Upper lobe of left lung (tissue), 6 donors: ENCODE results near the gene MICA. TPM values are rescaled to one million over a fixed set of nuclear protein-coding genes. Genes with fewer than 3 reads are reported as not detected.

Source experiments
- ATAC-seq, 2 donors: fragments of 200-7000 bp; cut with Tn5 transposase; one replicate each; pipeline ENCODE4 v1.9.1; 2022; ENCODE audit warnings: mild to moderate bottlenecking in 2 of 2, moderate library complexity in 2 of 2; ENCODE audit not compliant: low FRiP score in 2 of 2
- DNase-seq, 2 donors: peaks; one replicate each; pipeline ENCODE4 v3.0.0-alpha.2; 2019 to 2020
- H3K27ac ChIP-seq, 4 donors: fragments of 200-600 bp; sonication (generic); one replicate each; pipeline ENCODE4 v1.5.1; 2016 to 2019
- H3K27me3 ChIP-seq, 4 donors: fragments of 200-600 bp; sonication (generic); one replicate each; pipeline ENCODE4 v1.5.1; 2017 to 2019
- H3K36me3 ChIP-seq, 4 donors: fragments of 200-600 bp; sonication (generic); one replicate each; pipeline ENCODE4 v1.5.1; 2016 to 2019
- H3K4me1 ChIP-seq, 4 donors: fragments of 200-600 bp; sonication (generic); one replicate each; pipeline ENCODE4 v1.5.1; 2018 to 2019
- H3K4me3 ChIP-seq, 4 donors: fragments of 200-600 bp; sonication (generic); one replicate each; pipeline ENCODE4 v1.5.1; 2017 to 2019; ENCODE audit warnings: mild to moderate bottlenecking in 2 of 4, moderate library complexity in 1 of 4
- H3K9me3 ChIP-seq, 4 donors: fragments of 200-600 bp; sonication (generic); one replicate each; pipeline ENCODE4 v1.5.1; 2018 to 2019
- CTCF ChIP-seq, 6 experiments: fragments of 450-650 bp in 4 of 6; fragments of 200-600 bp in 2 of 6; sonication (generic) in 2 of 6; IDR thresholded peaks; one replicate each; pipeline ENCODE4 v1.5.1; 2016 to 2019; ENCODE audit warnings: antibody characterized with exemption in 6 of 6
- EP300 ChIP-seq, 4 donors: sonication (generic); formaldehyde crosslinking; IDR thresholded peaks; one replicate each; pipeline ENCODE4 v1.5.1; 2017; ENCODE audit warnings: antibody characterized with exemption in 4 of 4, control low read depth in 2 of 4
- POLR2A ChIP-seq, 4 donors: fragments of 450-650 bp; IDR thresholded peaks; one replicate each; pipeline ENCODE4 v1.5.1; 2016 to 2017; ENCODE audit warnings: antibody characterized with exemption in 4 of 4, mild to moderate bottlenecking in 2 of 4
- POLR2AphosphoS5 ChIP-seq, 2 donors: sonication (generic); formaldehyde crosslinking; IDR thresholded peaks; one replicate each; pipeline ENCODE4 v1.5.1; 2017; ENCODE audit warnings: antibody characterized with exemption in 2 of 2
- WGBS, 2 donors: methylation state at CpG; one replicate each; pipeline ENCODE4 v1.1.5; 2017 to 2018; 5-methylcytosine and 5-hydroxymethylcytosine counted together
- total RNA-seq, 6 donors: library from RNA; depleted of rRNA in 4 of 6; stranded (reverse); fragments of >200 nt in 4 of 6; gene quantifications; one replicate each; pipeline versions ENCODE4 v1.1.0 to v1.2.1, GENCODE V29; 2016 to 2021
- donor health status: DM: no; HTN: no; CAD: no; lungs with moderate emphysema.
- donor health status: DM: no; HTN: yes; CAD: no; lungs with severe emphysema.

MICA gene
- total RNA-seq = 10 to 100 TPM; 21.6 to 81.7 (median 31.4) TPM

DNA sequence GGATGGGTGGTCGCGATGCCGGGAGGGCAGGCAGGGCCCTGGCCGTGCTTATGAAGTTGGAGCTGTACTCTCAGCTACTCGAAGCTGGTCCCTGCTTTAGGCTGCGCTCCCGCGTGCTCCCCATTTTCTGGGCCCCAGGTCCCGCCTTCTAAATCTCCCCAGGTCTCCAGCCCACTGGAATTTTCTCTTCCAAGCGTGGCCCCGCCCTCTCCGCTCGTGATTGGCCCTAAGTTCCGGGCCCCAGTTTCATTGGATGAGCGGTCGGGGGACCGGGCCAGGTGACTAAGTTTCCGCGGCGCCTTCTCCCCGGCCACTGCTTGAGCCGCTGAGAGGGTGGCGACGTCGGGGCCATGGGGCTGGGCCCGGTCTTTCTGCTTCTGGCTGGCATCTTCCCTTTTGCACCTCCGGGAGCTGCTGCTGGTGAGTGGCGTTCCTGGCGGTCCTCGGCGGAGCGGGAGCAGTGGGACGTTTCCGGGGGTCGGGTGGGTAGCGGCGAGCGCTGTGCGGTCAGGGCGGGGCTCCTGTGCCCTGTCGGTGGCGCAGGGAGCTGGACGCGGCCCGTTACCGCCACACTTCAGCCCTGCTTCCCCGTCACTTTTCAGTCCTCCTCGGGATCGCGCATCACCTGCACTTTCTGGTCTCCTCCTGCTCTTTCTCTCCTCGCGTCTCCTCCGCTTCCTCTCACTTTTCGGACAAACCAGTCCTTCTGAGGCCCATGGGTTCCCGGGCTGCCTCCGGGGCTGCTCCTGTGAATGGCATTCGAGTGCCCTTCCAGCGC is at the start of gene MICA:
Gene MICA, plus strand, starts transcription at position 313 of the 778 bp plus-strand sequence. Its CDS starts 38 bp downstream, at position 351.
- TF ChIP-seq POLR2AphosphoS5 (IDR thresholded peaks at IDR 0.05) (peak; percentile 42 to 94), CTCF (IDR thresholded peaks at IDR 0.05) (peak in 5 of 6 experiments; percentile 14 to 47 (median 40)), POLR2A (IDR thresholded peaks at IDR 0.05) (peak in 3 of 4 donors; percentile 46 to 88 (median 85)), EP300 (IDR thresholded peaks at IDR 0.05) (no peak)
- H3K4me1 ChIP-seq = peaks cover 40 to 69% (median 45%) of the 10 kb centered on the region in 4 donors
- H3K27me3 ChIP-seq = no peaks in the 10 kb centered on the region
- H3K36me3 ChIP-seq = no peaks in the 10 kb centered on the region
- ATAC-seq = peak; percentile 84 to 90
- H3K4me3 ChIP-seq = peak within 1 kb of the TSS; percentile 50 to 82 (median 66)
- DNase-seq = peak; percentile 93 to 96
- H3K9me3 ChIP-seq = no peaks in the 10 kb centered on the region
- WGBS, 2 donors = 1 to 2% methylated on average over 22 to 58 of the region's 58 CpGs
- H3K27ac ChIP-seq = peak within 1 kb of the TSS; percentile 94 to 100 (median 98)

- Histone ChIP-seq H3K27me3 (no peaks in the 10 kb centered on the region), H3K4me1 (peaks cover 15 to 25% (median 20%) of the 10 kb centered on the region in 4 donors), H3K4me3 (peak overlapping the region; percentile 4 to 77 (median 64)), H3K9me3 (no peaks in the 10 kb centered on the region), H3K27ac (peak overlapping the region in 1 of 4 donors; percentile 91), H3K36me3 (peaks cover 6 to 33% (median 18%) of the 10 kb centered on the region in 4 donors)
- no peak for ATAC-seq
- DNase-seq = no peak
- no peak for TF ChIP-seq EP300 (IDR thresholded peaks at IDR 0.05)
- TF ChIP-seq CTCF (IDR thresholded peaks at IDR 0.05) = no peak
- 38 to 68% methylated on average over 8 to 11 of the region's 11 CpGs for WGBS, 2 donors
Measured at GRCh38 chr6:31354158-31354863, 49.1 kb upstream of the MICA start.

DNA sequence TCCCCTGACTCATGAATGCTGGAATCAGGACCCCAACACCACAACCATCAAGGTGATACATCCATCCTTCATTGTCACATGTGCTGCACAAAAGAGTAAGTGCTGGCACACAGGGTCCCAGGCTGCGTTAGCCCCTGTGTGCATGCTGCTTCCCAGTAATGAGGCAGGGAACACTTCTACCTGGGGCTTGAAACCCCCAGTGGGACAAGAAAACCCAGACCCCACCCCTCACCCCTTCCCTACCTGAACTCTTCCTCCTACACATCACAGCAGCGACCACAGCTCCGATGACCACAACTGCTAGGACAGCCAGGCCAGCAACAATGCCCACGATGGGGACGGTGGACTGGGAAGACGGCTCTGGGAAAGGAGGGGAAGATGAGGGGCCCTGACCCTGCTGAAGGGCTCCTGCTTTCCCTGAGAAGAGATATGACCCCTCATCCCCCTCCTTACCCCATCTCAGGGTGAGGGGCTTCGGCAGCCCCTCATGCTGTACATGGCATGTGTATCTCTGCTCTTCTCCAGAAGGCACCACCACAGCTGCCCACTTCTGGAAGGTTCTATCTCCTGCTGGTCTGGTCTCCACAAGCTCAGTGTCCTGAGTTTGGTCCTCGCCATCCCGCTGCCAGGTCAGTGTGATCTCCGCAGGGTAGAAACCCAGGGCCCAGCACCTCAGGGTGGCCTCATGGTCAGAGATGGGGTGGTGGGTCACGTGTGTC is 48.4 kb upstream of the MICA start:
- peak overlapping the region; percentile 43 to 77 (median 64) for H3K4me3 ChIP-seq
- DNase-seq = no peak

GRCh38 chr6:31355583-31355948 is 47.8 kb upstream of the MICA start:
- 45 to 61% methylated on average over 3 to 5 of the region's 5 CpGs for whole genome bisulfite sequencing, 2 donors
- no peak for ATAC-seq
- no peak for DNase-seq
- TF ChIP-seq POLR2AphosphoS5 (IDR thresholded peaks at IDR 0.05) (no peak), EP300 (IDR thresholded peaks at IDR 0.05) (no peak), CTCF (IDR thresholded peaks at IDR 0.05) (no peak), POLR2A (IDR thresholded peaks at IDR 0.05) (no peak)
- Histone ChIP-seq H3K27ac (peak overlapping the region in 2 of 4 donors; percentile 18 to 91), H3K9me3 (no peaks in the 10 kb centered on the region), H3K4me3 (peak overlapping the region; percentile 18 to 77 (median 64)), H3K27me3 (no peaks in the 10 kb centered on the region), H3K36me3 (peaks cover 6 to 33% (median 18%) of the 10 kb centered on the region in 4 donors), H3K4me1 (peaks cover 15 to 25% (median 20%) of the 10 kb centered on the region in 4 donors)

More for the DNA sequence above, 48.4 kb upstream of the MICA start:
- 56 to 72% methylated on average over 4 to 11 of the region's 11 CpGs for WGBS, 2 donors
- TF ChIP-seq POLR2AphosphoS5 (IDR thresholded peaks at IDR 0.05) (no peak), POLR2A (IDR thresholded peaks at IDR 0.05) (no peak), EP300 (IDR thresholded peaks at IDR 0.05) (no peak), CTCF (IDR thresholded peaks at IDR 0.05) (no peak)
- Histone ChIP-seq H3K36me3 (peaks cover 6 to 33% (median 18%) of the 10 kb centered on the region in 4 donors), H3K27me3 (no peaks in the 10 kb centered on the region), H3K4me1 (peaks cover 15 to 25% (median 20%) of the 10 kb centered on the region in 4 donors), H3K27ac (peak overlapping the region in 2 of 4 donors; percentile 18 to 91), H3K9me3 (no peaks in the 10 kb centered on the region)
- ATAC-seq = no peak
